Smooth muscle cell (in vitro differentiated cells): ENCODE results near the gene TESMIN. TPM values are rescaled to one million over a fixed set of nuclear protein-coding genes. Genes with fewer than 3 reads are reported as not detected.

Experiments
- DNase-seq: peaks from one replicate; lab custom pipeline; 2025; ENCODE audit not compliant: unreplicated experiment; lab: John Stamatoyannopoulos, UW
- H2AFZ ChIP-seq: fragments of 200-600 bp; sonication (generic); 2 replicates; pipeline ENCODE4 v1.6.0; 2016; ENCODE audit warnings: antibody characterized with exemption, low read depth, mild to moderate bottlenecking
- H3F3A ChIP-seq: fragments of 200-600 bp; sonication (generic); 2 replicates; pipeline ENCODE4 v1.6.0; 2017; ENCODE audit warnings: antibody characterized with exemption, low read depth
- H3K27ac ChIP-seq: fragments of 200-600 bp; sonication (generic); 2 replicates; pipeline ENCODE4 v1.5.1; 2016; ENCODE audit warnings: low read depth, mild to moderate bottlenecking
- H3K27me3 ChIP-seq: fragments of 200-600 bp; sonication (generic); 2 replicates; pipeline ENCODE4 v1.6.1; 2016; ENCODE audit warnings: low read depth, mild to moderate bottlenecking
- H3K36me3 ChIP-seq: fragments of 200-600 bp; sonication (generic); 2 replicates; pipeline ENCODE4 v1.5.1; 2016; ENCODE audit warnings: low read depth
- H3K4me1 ChIP-seq: fragments of 200-600 bp; sonication (generic); 2 replicates; pipeline ENCODE4 v1.5.1; 2016; ENCODE audit warnings: low read depth
- H3K4me2 ChIP-seq: fragments of 200-600 bp; sonication (generic); 2 replicates; pipeline ENCODE4 v1.6.0; 2016; ENCODE audit warnings: mild to moderate bottlenecking
- H3K4me3 ChIP-seq: fragments of 200-600 bp; sonication (generic); 2 replicates; pipeline ENCODE4 v1.5.1; 2016; ENCODE audit warnings: mild to moderate bottlenecking
- H3K79me2 ChIP-seq: fragments of 200-600 bp; sonication (generic); 2 replicates; pipeline ENCODE4 v1.6.0; 2016; ENCODE audit warnings: low read depth, mild to moderate bottlenecking
- H3K9ac ChIP-seq: fragments of 200-600 bp; sonication (generic); 2 replicates; pipeline ENCODE4 v1.6.0; 2016; ENCODE audit warnings: low read depth
- H3K9me3 ChIP-seq: fragments of 200-600 bp; sonication (generic); replicated peaks from 2 replicates; pipeline ENCODE4 v1.5.1; 2016; ENCODE audit warnings: low read depth
- H4K20me1 ChIP-seq: fragments of 200-600 bp; sonication (generic); 2 replicates; pipeline ENCODE4 v1.6.0; 2016; ENCODE audit warnings: low read depth
- WGBS: methylation state at CpG from one replicate; pipeline ENCODE4 v1.1.7; 2016; ENCODE audit warnings: low lambda C conversion rate; 5-methylcytosine and 5-hydroxymethylcytosine counted together
- polyA plus RNA-seq: library from polyadenylated mRNA; unstranded; fragments of >200 nt; fragmentation: Nextera tagmentation; extraction: Ambion mirVana; gene quantifications from 2 replicates; pipeline ENCODE4 v1.2.1, GENCODE V29; 2016
- total RNA-seq: library from RNA; depleted of rRNA; stranded (reverse); fragments of >200 nt; gene quantifications from 2 replicates; pipeline ENCODE4 v1.2.3, GENCODE V29; 2014
- TF ChIP-seq, protein P1 (sequence below): fragments of 200-600 bp; sonication (generic); IDR thresholded peaks from 2 replicates; pipeline ENCODE4 v1.5.1; 2017; ENCODE audit warnings: borderline replicate concordance, mild to moderate bottlenecking, antibody characterized with exemption; ENCODE audit not compliant: insufficient read depth, poor library complexity, severe bottlenecking

The TESMIN gene
- total and polyA plus RNA-seq, 2 experiments from 2014 or later = 0.45 to 4.8 TPM

DNA sequence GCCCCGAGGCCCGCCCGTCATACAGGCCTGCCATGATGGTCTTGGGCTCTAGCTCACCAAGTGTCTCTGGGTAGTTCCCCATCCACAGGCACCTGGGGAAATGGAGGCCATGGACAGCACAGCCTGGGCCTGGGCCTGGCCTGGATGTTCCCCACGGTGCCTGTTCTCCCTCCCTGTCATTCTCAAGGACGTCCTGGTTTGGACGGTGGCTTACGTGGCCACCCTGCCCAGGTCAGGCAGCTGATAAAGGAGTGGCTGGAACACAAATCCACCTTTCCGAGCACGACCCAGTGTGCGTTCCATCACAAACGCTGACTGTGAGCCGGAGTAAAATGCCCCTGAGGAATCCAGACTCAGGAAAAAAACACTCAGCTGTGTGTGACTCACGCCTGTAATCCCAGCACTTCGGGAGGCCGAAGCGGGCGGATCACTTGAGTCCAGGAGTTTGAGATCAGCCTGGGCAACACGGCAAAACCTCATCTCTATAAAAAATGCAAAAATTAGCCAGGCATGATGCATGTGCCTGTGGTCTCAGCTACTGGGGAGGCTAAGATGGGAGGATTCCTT, 41.2 kb upstream of the TESMIN start:
- Histone ChIP-seq H3K4me1 (no peaks in the 10 kb centered on the region), H3F3A (no peaks in the 10 kb centered on the region), H3K4me3 (no peak overlapping the region), H3K36me3 (no peaks in the 10 kb centered on the region), H2AFZ (peak overlapping the region; percentile 6), H3K27me3 (no peaks in the 10 kb centered on the region), H4K20me1 (no peaks in the 10 kb centered on the region), H3K79me2 (no peaks in the 10 kb centered on the region), H3K9me3 (no peaks in the 10 kb centered on the region), H3K4me2 (no peak overlapping the region), H3K27ac (peak overlapping the region; percentile 79), H3K9ac (peak overlapping the region; percentile 43)
- peak; percentile 5 for DNase-seq
- 31% methylated on average over 18 of the region's 18 CpGs for WGBS
- TF ChIP-seq, protein P1, sequence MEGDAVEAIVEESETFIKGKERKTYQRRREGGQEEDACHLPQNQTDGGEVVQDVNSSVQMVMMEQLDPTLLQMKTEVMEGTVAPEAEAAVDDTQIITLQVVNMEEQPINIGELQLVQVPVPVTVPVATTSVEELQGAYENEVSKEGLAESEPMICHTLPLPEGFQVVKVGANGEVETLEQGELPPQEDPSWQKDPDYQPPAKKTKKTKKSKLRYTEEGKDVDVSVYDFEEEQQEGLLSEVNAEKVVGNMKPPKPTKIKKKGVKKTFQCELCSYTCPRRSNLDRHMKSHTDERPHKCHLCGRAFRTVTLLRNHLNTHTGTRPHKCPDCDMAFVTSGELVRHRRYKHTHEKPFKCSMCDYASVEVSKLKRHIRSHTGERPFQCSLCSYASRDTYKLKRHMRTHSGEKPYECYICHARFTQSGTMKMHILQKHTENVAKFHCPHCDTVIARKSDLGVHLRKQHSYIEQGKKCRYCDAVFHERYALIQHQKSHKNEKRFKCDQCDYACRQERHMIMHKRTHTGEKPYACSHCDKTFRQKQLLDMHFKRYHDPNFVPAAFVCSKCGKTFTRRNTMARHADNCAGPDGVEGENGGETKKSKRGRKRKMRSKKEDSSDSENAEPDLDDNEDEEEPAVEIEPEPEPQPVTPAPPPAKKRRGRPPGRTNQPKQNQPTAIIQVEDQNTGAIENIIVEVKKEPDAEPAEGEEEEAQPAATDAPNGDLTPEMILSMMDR = no peak

DNA sequence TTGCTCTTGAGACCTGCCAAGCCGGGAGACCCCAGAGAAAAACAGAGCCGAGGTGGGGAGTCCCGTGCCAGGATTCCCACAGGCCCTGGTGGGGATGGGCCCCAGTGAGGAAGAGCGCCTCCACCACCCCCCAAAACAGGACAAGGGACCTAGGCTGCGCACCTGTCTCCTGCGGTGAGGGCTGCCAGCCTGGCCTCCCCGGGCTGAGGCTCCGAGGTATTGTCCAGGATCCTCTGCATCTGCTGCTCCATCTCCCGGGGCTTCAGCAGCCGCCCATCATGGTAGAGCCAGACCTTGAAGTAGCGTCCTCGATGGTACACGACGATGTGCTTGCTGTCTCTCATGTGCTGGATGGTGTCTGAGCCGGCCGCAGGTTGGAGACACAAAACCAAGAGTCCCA, 33.3 kb upstream of the TESMIN start:
- H3K4me1 ChIP-seq = no peaks in the 10 kb centered on the region
- TF ChIP-seq, protein P1 = no peak
- no peaks in the 10 kb centered on the region for H3F3A ChIP-seq
- no peaks in the 10 kb centered on the region for H3K27me3 ChIP-seq
- DNase-seq = no peak
- H3K79me2 ChIP-seq = no peaks in the 10 kb centered on the region
- no peak overlapping the region for H3K4me3 ChIP-seq
- H3K9ac ChIP-seq = no peak overlapping the region
- no peak overlapping the region for H3K4me2 ChIP-seq
- H3K36me3 ChIP-seq = no peaks in the 10 kb centered on the region
- H4K20me1 ChIP-seq = no peaks in the 10 kb centered on the region
- 95% methylated on average over 16 of the region's 16 CpGs for WGBS
- H2AFZ ChIP-seq = no peak overlapping the region
- H3K27ac ChIP-seq = no peak overlapping the region
- no peaks in the 10 kb centered on the region for H3K9me3 ChIP-seq

DNA sequence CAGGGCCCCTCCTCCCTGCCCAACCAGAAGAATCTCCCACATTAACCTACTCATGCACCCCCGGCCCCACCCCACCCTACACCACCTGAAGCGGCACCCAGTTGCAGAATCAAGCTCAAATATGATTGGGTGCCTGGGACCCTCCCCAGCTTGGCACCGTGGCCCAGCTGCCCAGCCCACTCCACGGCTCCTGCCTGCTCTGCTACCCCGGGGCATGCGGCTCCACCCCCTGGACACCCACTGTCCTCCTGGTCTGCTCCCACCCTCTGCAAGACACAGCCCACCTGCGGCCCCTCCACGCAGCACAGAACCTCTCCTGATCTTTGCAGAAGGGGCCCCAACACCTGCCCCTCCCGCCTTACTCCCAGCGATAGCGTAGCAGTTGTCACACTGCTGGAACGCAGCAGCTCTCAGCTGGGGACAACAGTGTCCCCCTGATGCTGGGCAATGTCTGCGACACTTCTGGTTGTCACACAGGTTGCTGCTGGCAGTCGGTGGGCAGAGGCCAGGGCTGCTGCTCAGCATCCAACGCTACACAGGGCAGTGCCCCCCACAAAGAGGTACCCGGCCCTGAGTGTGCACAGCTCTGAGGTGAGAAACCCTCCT, 32.0 kb upstream of the TESMIN start:
- Histone ChIP-seq H4K20me1 (no peaks in the 10 kb centered on the region), H3K9ac (no peak overlapping the region), H3K79me2 (no peaks in the 10 kb centered on the region), H3K4me3 (no peak overlapping the region), H3K4me1 (no peaks in the 10 kb centered on the region), H3K27me3 (no peaks in the 10 kb centered on the region), H3K36me3 (no peaks in the 10 kb centered on the region), H3K27ac (no peak overlapping the region), H3K4me2 (no peak overlapping the region), H3K9me3 (no peaks in the 10 kb centered on the region), H3F3A (no peaks in the 10 kb centered on the region), H2AFZ (no peak overlapping the region)
- TF ChIP-seq, protein P1 = no peak
- 94% methylated on average over 16 of the region's 16 CpGs for WGBS
- no peak for DNase-seq

DNA sequence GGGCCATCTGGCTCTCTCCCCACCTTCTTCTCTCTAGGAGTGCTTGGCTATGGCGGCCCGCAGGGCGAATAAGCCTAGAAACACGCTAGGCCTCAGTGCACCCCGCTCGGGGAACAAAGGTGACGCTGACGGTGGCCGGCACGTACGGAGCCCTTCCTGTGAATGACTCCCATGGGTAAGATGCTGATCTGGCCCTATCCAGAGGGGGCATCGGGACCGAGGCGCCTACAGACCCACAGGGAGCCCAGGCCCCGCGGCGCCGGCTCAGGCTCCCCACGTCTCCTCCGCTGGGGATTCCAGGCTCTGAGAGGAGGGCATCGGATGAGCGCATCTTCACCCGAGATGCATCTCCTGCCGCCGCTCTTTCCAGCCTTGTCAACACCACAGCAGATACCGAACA, 31.4 kb upstream of the TESMIN start:
- Histone ChIP-seq H2AFZ (no peak overlapping the region), H3K36me3 (no peaks in the 10 kb centered on the region), H3K4me2 (no peak overlapping the region), H3K9me3 (no peaks in the 10 kb centered on the region), H3K27me3 (no peaks in the 10 kb centered on the region), H3K4me3 (no peak overlapping the region), H3K9ac (no peak overlapping the region), H3K27ac (no peak overlapping the region), H4K20me1 (no peaks in the 10 kb centered on the region), H3K4me1 (no peaks in the 10 kb centered on the region), H3F3A (no peaks in the 10 kb centered on the region), H3K79me2 (no peaks in the 10 kb centered on the region)
- DNase-seq = no peak
- 96% methylated on average over 17 of the region's 26 CpGs for WGBS
- TF ChIP-seq, protein P1 = no peak
